Stimulated activated CD4-positive, alpha-beta T cell treated with anti-CD3 and anti-CD28 coated beads, Interleukin-15, amount 100 ng/mL, for 24 hours (primary cell): Measurements from ENCODE around the gene ADAM10.
"Not testable (repeated sequence)": the region's sequence is repeated elsewhere in the genome, so short reads cannot be mapped to it uniquely, and the experiment has no call there.

ENCODE experiments used
- DNase-seq: peaks from one replicate; pipeline ENCODE4 v3.0.0-alpha.2; 2020

ADAM10 gene

GRCh38 chr15:58749532-58750337 is at the start of gene ADAM10:
Gene ADAM10, minus strand, starts transcription at chr15:58749707. Its CDS starts 173 bp downstream, at chr15:58749534.
- peak; percentile 99 for DNase-seq

GRCh38 chr15:58797505-58797904 is 48.0 kb upstream of the ADAM10 start:
- DNase-seq: no peak

- no peak for DNase-seq
Observed at GRCh38 chr15:58795825-58796224, 46.3 kb upstream of the ADAM10 start.

- DNase-seq: no peak
Observed at GRCh38 chr15:58793862-58794261, 44.4 kb upstream of the ADAM10 start.

GRCh38 chr15:58788056-58788710 is 38.7 kb upstream of the ADAM10 start:
- no peak for DNase-seq

GRCh38 chr15:58785355-58785754 is 35.8 kb upstream of the ADAM10 start:
- DNase-seq: no peak

- DNase-seq: no peak
Observed at GRCh38 chr15:58779554-58779953, 30.0 kb upstream of the ADAM10 start.

GRCh38 chr15:58777107-58777506 is 27.6 kb upstream of the ADAM10 start:
- no peak for DNase-seq

GRCh38 chr15:58775402-58775801 is 25.9 kb upstream of the ADAM10 start:
- no peak for DNase-seq

GRCh38 chr15:58773024-58773423 is 23.5 kb upstream of the ADAM10 start:
- no peak for DNase-seq

GRCh38 chr15:58771621-58772250 is 22.2 kb upstream of the ADAM10 start:
- DNase-seq: peak; percentile 35

GRCh38 chr15:58770857-58771620 is 21.5 kb upstream of the ADAM10 start, which contains the start of gene MINDY2:
Gene MINDY2, plus strand, starts transcription at chr15:58771302. Its CDS starts 94 bp downstream, at chr15:58771396.
- peak; percentile 98 for DNase-seq

GRCh38 chr15:58770519-58770856 is 21.0 kb upstream of the ADAM10 start:
- no peak for DNase-seq

- DNase-seq: not testable (repeated sequence)
Observed at GRCh38 chr15:58768601-58769004, 19.1 kb upstream of the ADAM10 start.

- no peak for DNase-seq
Observed at GRCh38 chr15:58766290-58766689, 16.8 kb upstream of the ADAM10 start.

- no peak for DNase-seq
Observed at GRCh38 chr15:58764468-58764867, 15.0 kb upstream of the ADAM10 start.

- no peak for DNase-seq
Observed at GRCh38 chr15:58762731-58763130, 13.2 kb upstream of the ADAM10 start.

- DNase-seq: no peak
Observed at GRCh38 chr15:58762285-58762684, 12.8 kb upstream of the ADAM10 start.

- peak; percentile 12 for DNase-seq
Observed at GRCh38 chr15:58761010-58761388, 11.5 kb upstream of the ADAM10 start.

- DNase-seq: no peak
Observed at GRCh38 chr15:58760385-58761009, 11.0 kb upstream of the ADAM10 start.

GRCh38 chr15:58758141-58758540 is 8.6 kb upstream of the ADAM10 start:
- DNase-seq: no peak

- DNase-seq: no peak
Observed at GRCh38 chr15:58755956-58756355, 6.4 kb upstream of the ADAM10 start.

GRCh38 chr15:58755350-58755749 is 5.8 kb upstream of the ADAM10 start:
- no peak for DNase-seq
